HG03439 (cell line): Measurements from ENCODE around the gene CKAP4.

Experiments used
- ATAC-seq: cut with Tn5 transposase; IDR thresholded peaks from one replicate; pipeline ENCODE4 v1.9.1; 2021; ENCODE audit warnings: mild to moderate bottlenecking, moderate library complexity; ENCODE audit not compliant: unreplicated experiment

The CKAP4 gene

GRCh38 chr12:106205208-106206069 is 42.4 kb downstream of the CKAP4 start:
- no peak for ATAC-seq

GRCh38 chr12:106204312-106204711 is 43.5 kb downstream of the CKAP4 start:
- no peak for ATAC-seq

- ATAC-seq: no peak
Measured at GRCh38 chr12:106197906-106198623, 49.8 kb downstream of the CKAP4 start.

GRCh38 chr12:106195621-106196027 is 52.2 kb downstream of the CKAP4 start:
- no peak for ATAC-seq

- ATAC-seq: no peak
Measured at GRCh38 chr12:106194351-106194750, 53.5 kb downstream of the CKAP4 start.

- no peak for ATAC-seq
Measured at GRCh38 chr12:106193394-106194215, 54.2 kb downstream of the CKAP4 start.

GRCh38 chr12:106192659-106193393 is 55.0 kb downstream of the CKAP4 start:
- no peak for ATAC-seq

GRCh38 chr12:106190581-106190980 is 57.2 kb downstream of the CKAP4 start:
- ATAC-seq: no peak

GRCh38 chr12:106189341-106189740 is 58.5 kb downstream of the CKAP4 start:
- no peak for ATAC-seq

- ATAC-seq: no peak
Measured at GRCh38 chr12:106188256-106188655, 59.6 kb downstream of the CKAP4 start.
